22Rv1 (cell line): ENCODE data around the gene E2F3.

Experiments
- ZFX ChIP-seq: fragments of 450-650 bp; IDR thresholded peaks from 2 replicates; pipeline ENCODE4 v1.6.1; 2017; ENCODE audit warnings: antibody characterized with exemption, borderline replicate concordance
- TF ChIP-seq, protein P1 (sequence below): fragments of 450-650 bp; IDR thresholded peaks from 2 replicates; pipeline ENCODE4 v1.5.1; 2017; ENCODE audit warnings: mild to moderate bottlenecking

DNA sequence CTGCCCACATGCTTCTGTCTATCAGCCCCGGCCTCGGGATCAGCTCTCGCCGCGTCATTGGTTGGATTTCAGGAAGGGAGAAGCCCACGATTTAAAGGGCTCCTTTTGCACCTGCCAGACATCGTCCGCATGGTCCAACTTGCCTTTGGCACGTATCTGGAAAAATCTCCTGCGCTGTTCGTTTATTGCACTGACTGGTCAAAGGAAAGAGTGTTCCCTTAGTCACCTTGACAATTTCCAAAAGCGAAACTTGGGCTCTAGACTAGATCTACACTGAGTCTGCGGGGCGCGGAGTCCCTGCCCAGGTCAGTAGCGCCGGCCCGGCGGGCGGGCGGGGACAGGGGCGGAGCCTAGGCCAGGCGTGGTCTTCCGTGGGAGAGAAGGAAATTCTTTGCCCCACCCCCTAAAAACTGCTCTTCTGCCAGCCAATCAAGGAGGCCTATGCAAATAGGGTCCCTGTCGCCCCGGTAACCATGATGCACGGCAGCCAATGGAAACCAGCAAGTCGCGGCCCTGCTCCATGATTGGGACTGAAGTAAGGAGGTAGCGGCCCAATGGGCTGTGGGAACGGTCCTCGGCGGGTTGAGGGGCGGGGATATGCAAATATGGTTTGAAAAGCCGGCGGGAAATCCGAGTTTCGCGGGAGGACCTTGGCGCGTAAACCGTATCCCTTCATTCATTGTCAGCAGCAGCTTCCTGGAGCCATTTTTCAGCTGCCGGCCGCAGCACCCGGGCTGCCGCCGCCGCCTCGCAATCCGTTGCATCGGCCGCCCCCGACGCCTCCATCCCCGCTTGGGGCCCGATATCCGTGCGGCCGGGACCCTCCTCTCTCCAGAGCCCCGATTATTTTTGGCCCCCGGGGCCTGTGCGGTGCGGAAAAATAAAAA lies at the start of gene E2F3:
- TF ChIP-seq, protein P1, sequence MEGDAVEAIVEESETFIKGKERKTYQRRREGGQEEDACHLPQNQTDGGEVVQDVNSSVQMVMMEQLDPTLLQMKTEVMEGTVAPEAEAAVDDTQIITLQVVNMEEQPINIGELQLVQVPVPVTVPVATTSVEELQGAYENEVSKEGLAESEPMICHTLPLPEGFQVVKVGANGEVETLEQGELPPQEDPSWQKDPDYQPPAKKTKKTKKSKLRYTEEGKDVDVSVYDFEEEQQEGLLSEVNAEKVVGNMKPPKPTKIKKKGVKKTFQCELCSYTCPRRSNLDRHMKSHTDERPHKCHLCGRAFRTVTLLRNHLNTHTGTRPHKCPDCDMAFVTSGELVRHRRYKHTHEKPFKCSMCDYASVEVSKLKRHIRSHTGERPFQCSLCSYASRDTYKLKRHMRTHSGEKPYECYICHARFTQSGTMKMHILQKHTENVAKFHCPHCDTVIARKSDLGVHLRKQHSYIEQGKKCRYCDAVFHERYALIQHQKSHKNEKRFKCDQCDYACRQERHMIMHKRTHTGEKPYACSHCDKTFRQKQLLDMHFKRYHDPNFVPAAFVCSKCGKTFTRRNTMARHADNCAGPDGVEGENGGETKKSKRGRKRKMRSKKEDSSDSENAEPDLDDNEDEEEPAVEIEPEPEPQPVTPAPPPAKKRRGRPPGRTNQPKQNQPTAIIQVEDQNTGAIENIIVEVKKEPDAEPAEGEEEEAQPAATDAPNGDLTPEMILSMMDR, result no peak
- no peak for TF ChIP-seq ZFX
